Amniotic epithelial cell (primary cell): ENCODE measurements around the gene MAP2K5.

ENCODE experiments used
- DNase-seq: peaks from one replicate; pipeline ENCODE4 v3.0.0-alpha.2; 2010; ENCODE audit warnings: low read depth

Gene MAP2K5

DNA sequence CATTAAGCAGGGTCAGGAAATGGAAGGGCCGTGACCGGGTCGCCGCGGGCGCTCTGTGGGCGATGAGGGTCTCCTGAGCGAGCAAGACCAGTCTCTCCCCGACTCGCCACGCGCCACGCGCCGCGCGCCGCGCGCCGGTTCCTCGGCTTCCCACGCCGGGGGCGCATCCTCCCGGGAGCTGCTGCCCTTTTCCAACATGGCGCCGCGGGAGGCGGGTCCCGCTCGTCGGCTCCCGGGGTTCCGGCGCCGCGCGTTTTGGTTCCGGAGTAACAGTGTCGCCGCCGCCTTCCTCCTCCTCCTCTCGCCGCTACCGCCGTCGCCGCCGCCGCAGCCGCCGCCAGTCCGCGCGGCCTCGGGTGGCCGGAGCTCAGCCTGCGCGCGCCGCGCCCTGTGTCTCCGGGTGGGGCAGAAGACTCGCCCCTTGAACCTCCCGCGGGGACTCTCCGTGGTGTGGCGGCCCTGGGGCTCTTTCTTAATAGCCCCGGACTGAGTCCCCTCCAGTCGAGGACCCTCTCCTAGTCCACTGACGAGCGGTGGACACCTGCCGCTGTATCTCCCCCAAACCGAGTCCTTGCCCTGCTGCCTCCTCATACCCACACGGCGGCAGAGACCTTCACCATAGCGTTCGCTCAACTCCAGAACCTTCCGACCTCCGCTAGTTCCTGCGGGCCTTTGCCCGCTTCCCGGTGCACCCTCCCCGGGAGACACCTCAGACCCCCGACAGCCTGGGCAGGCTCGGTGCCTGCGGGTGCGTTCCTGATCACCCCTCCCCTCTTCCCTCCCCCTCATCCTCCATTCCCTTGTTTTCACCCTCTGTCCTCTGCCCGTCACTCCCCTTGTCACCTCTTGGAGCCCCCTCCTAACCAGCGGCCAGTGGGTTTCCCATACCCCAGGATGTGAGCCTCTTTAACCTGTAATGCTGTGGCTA lies at the start of gene MAP2K5:
Gene MAP2K5, plus strand, starts transcription at position 284 of the 928 bp plus-strand sequence. Its CDS starts 633 bp downstream, at position 917.
- peak; percentile 64 for DNase-seq

DNA sequence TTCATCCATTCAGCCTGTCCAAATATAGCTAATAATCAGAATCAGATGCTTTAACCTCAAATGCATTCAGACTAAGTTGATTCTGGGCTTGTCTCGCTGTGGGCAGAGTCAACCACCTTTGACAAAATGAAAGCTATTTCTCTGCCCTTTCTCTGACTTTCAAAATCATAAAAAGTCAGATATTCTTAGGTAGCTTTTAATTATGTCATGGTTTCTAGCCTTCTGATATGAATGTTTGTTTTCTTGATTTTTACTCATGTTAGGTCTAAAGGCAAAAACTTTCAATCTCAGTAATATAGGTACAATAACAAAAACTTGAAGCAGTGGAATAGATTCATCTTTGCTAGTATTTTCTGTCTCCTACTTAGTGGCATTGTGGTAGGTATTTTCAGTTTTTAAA lies 46.9 kb upstream of the MAP2K5 start:
- no peak for DNase-seq

DNA sequence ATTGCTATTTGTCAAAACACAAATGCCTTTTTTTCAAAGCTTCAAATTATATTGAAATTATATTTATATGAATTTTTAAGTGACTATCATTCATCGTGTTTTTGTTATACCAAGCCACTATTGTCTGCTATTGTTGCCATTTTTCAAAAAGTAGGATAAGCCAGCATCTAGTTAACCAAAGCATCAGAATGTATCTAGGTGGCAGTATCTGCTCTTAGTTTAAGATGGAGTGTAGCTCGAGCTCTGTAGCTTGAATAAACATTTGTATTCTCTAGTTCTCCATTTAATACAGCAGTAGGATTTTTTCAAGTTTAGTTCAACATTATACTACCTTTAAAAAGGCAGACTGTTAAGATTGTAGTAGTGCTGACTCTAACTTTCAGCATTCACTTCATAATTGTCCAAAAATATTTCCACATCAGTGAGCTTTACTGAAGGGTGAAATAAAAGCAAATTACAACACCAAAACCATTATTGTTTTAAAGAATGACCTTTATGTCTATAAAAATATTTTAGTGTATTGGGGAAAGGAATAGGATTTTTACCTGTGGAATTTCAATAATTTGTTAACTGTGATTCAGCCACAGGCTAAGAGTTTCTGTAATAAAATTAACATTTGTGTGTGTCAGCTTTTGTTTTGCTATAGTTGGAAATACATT lies 41.2 kb upstream of the MAP2K5 start:
- peak; percentile 43 for DNase-seq

DNA sequence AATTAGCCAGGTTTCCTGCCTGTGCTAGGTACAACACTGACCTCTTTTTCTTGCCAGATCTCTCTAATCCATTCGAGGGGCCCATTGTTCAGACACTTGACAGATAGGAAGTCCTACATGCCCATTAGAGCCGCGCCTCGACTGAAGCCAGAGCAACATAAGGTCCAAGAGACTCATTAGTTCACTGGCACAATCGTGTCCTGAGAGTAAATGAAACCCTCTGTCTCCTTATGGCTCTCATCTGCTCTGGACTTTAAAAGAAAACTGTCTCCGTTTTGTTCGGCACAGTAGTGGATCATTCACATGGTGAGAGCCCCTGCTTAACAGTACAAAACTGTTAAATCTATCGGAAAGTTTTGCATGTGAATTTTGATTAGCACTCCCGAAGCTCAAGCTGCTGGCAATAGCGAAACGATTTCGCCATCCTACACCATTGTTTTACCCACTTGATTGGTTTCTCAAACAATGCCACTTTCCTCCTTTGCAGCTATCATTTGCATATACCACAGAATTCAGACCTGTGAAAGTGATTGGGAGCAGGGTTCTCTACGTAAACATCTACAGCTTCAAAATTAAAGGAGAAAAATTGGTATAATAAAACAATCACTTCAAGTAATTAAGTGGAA lies 40.6 kb upstream of the MAP2K5 start:
- DNase-seq = no peak

DNA sequence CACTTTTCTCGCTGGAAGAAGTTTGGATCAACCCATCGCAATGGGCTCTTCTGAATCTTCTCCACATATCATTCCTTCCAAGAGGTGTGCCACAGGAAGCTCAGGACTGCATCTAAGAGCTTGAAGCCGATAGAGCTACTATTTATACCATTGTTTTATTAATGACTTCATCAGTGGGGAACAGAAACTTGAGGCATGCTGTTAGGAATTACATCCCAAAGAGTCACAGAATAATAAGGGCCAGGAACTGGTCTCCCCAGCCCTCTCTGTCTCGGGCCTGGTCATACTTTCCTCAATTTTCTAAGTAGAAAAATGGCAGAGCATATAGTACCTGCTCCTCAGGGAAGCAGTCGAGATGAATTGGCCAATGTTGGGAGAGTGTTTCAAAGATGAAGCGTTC lies 38.4 kb upstream of the MAP2K5 start:
- DNase-seq = no peak

DNA sequence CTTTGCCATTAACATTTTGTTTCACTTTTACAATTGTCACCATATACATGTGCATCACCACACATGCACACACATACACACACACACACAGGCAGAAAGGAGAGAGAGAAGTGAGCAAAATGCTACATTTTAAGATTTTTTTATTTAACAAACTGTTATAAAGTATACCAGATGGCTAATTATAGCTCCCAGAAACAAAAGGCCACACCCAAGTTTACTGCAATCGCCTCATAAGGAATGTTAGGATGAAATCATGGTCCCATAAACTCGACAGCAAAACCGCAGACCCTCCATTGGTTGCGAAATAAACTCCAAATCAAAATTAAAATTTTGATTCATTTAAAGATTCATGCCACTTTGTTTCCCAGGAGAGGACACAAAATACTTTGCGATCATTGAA lies 37.7 kb upstream of the MAP2K5 start:
- DNase-seq = no peak

DNA sequence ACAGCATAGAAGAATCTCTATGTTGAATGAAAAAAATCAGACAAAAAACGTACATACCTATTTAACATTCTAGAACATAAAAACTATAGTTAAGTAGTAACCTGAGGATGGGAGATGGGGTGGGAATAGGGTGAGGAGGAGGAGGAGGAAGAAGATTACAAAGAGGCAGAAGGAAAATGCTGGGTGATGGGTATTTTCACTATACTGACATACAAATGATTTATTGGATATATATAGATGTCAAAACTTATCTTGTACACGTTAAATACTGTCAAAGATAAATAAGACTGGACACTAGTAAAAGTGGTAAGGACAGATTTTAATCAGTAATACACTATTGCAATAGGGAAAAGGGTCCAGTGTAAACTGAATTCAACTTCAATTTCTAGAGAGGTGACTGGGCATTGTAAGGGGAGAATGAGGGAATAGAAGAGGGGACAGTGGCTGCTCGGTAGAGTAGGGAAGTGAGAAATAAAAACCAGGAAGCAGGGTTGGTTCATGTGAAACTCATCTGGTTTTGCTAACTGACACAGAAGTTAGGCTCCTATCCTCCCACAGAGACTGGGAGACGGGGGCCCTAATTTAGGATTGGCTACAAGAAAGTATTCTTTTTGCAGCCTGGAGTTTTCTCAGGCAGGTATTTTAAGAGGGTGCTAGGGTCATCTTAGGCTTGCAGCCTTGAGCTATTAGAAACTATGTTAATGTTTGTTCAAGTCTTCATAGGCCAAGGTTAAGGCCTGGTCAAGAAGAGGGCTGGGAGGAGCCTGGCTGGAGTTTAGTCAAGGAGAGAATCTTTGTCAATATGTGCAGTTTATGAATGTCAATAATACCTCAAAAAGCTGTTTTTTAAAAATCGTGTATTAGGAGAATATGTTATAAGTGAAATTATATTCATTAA lies 36.6 kb upstream of the MAP2K5 start:
- no peak for DNase-seq

DNA sequence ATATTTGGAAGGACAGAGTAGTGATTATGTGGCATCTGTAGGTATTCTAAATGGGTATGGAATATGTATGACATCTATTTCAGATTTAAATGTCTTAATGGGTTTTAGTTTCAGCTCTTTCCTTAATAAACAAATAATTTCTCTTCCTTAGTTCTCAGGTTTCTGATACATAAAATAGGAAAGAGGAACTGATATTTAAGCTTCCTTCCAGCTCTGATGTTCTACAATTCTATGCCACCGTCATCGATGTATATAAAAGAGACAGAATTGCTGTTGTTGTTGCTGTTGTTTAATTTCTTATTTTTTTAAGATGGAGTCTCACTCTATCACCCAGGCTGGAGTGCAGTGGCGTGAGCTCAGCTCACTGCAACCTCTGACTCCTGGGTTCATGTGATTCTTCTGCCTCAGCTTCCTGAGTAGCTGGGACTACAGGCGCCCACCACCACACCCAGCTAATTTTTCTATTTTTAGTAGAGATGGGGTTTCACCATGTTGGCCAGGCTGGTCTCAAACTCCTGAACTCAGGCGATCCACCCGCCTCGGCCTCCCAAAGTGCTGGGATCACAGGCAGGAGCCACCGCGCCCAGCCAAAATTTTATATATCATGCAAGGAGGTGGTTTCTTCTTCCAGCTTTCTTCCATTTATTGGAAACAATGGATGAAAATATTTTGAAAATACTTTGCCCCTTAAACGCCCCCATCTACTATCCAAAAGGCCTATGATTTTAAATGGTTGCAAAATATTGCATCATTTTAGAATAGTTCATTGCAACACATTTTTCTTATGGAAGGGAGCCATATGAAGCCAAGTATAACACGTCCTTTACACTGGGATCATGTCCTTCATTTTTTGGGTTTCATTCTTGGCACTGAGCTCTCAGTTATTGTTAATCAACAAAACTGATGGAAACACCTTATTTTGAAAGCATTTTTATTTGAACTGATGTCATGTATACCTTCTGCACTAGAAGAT lies 35.4 kb upstream of the MAP2K5 start:
- DNase-seq = peak; percentile 43

DNA sequence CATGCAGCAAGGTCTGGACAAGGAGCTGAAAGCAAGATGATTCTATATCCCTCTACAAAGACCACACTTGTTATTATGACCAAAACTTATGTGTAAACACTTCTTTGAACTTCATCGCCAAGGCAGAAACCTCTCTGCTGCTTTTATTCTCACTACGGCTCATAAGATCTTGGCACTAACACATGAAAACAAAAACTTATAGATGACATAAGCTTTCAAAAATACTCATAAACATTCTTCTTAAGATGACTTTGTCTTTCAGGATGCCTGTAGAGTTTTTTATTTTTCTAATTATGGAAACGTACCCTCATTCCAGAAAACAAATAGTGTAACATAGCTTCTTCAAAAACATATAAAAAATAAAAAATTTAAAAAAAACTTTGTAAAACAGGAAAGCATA lies 34.1 kb upstream of the MAP2K5 start:
- no peak for DNase-seq

DNA sequence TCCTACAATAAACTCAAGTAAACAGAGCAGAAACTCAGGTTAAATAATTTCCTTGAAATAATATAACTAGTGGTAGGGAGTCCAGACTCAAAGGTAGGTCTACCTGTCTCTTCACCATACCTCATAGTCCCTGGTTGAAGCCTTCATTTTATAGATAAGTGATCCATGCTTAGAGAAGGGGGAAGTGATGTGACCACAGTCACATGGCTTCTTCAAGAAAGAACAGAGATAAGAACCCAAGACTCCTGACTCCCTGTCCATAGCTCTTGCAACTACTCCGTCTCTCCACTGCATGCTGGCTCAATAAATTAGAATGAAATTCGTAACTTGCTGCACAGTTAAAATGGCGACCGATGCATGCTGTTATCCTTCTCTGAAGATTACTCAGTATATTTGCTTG lies 32.6 kb upstream of the MAP2K5 start:
- DNase-seq = no peak

DNA sequence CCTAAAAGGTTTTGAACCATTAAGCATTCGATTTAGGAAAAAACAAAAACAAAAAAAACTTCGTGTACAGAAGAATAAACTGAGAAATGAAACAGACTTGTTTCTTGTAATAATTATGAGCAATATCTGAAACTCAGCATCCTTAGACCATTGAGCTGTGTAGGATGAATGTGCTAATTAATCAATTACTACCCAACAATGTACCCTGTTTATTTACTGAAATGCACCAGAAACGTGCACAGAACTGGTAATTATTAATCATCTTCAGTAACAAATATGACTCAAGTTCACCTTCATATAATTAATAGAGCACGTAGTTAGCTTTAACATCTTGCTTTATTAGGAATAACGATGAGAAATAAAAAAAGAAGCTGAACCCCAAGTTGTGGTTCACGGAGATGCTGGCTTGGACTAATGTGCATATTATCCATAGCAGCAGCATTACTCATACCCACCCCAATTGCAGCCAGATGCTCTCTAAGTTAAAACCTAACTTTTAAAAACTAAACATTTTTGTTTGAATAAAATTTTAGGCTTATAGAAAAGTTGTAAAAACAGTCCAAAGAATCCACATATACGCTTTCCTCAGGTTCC lies 31.8 kb upstream of the MAP2K5 start:
- peak; percentile 50 for DNase-seq

DNA sequence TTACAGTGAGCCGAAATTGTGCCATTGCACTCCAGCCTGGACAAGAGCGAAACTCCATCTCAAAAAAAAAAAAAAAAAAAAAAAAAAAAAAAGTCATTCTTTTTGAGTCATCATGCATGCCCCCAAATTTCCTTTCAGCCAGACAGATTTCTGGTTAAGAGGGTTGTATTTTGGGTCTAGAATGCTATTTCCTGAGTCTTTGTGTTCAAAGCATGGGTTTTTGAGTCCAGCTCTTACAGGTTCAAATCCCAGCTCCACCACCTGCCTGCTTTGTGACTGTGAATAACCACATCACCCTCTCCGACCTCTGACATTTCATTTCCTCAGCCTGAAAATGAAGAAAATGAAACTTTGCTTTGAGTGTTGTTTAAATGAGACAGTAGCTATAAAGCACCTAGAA lies 30.9 kb upstream of the MAP2K5 start:
- DNase-seq = no peak

DNA sequence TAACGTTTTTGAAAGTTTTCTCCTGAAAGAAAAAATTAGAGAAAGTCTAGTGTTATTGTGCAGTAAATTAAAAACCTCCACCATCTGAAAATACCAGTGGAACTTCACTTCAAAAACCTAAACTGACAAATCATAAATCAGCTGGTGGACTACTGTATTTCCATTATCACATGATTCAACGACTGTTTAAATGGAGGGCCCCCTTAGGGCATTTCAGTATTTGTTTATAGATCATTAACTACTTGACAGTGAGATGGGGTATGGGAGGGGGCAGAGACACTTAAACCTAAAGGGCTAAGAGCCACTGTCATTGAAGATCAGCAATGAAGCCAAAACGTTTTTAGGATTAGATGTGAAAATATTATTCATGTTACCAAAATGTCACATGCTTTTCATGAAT lies 30.4 kb upstream of the MAP2K5 start:
- DNase-seq = no peak

DNA sequence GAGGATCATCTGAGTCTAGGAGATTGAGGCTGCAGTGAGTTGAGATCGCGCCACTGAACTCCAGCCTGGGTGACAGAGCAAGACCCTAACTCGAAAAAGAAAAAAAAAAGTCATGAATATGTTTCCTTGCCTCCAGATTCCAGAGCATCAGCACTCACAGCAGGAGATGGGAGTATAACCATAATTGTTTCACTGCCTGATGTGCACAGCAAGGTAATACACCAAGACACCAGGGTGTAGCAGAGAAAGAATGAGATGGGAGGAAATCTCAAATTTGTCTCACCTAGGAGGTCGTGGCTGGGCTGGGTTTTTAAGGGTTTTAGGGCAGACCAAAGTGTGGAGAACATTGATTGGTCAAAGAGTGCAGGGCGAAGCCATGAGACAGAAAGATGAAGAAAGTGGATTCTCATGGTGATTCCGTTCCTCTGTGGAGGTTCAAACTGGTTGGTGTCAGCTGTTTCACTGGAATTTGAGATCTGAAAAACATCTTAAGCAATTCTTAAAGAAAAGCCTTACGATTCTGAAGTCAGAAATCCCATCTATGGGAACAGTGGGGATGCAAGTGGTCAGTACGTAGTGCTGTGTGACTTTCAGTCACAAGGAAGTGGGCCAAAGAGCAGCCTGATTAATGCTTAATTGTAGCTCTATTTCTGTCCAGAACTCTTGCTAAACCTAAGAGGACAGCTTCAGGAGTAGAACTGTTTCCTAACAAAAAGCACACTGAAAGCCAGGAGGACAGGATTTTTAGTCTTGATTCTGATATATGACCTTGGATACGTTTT lies 29.4 kb upstream of the MAP2K5 start:
- no peak for DNase-seq

DNA sequence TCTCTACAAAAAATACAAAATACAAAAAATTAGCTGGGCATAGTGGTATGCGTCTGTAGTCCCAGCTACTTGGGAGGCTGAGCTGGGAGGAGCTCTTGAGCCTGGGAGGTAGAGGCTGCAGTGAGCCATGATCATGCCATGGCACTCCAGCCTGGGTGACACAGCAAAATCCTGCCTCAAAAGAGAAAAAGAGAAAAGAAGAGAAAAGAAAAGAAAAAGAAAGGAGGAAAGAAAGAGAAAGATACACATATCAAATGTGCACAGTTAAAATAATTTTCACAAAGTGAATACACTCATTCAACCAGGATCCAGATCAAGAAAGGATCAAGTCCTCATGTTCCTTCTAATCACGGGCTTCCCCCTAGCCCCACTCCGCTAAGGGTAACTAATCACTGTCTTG lies 27.4 kb upstream of the MAP2K5 start:
- no peak for DNase-seq

DNA sequence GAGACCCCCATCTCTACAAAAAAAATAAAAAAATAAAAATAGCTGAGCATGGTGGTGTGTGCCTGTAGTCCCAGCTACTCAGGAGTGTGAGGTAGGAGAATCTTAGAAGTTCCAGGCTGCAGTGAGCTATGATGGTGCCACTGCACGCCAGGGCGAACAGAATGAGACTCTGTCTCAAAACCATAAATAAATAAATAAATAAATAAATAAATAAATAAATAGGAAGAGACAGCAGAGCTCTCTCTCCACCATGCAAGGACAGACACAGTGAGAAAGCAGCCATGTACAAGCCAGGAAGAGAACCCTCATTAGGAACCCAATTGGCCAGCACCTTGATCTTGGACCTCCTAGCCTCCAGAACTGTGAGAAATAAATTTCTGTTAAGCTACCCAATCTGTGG lies 26.9 kb upstream of the MAP2K5 start:
- no peak for DNase-seq

DNA sequence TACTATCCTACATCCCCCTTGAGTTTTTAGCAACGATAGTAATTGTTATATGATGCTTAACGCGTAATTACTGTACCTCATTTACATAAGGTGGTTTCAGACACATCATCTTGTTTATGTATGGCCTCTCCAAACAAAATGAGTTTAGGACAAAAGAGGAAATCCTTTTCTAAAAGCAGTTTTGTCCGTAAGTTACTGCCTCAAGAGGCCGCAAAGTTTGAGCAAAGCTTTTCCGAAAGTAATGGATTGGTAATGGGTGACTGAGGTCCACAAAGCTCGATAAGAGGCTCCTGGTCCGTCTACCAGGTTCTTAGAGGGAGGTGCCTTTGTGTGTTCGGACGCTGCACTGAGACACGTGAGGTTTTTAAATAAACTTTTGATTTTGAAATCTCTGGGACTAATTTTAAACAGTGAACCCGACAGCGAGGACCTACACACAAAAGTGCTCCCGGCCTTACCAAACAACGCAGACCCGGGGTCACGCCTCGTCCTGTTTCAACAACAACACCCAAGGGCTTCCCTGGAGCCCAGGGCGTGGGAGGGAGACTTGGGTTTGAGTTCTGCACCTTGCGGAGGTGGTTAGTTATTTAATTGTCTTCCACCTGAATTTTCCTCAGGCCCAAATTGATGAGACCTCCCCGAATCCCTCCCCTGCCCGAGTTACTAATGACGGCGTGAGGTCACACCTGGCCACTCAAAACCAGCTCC lies 22.0 kb upstream of the MAP2K5 start:
- DNase-seq = peak; percentile 12

DNA sequence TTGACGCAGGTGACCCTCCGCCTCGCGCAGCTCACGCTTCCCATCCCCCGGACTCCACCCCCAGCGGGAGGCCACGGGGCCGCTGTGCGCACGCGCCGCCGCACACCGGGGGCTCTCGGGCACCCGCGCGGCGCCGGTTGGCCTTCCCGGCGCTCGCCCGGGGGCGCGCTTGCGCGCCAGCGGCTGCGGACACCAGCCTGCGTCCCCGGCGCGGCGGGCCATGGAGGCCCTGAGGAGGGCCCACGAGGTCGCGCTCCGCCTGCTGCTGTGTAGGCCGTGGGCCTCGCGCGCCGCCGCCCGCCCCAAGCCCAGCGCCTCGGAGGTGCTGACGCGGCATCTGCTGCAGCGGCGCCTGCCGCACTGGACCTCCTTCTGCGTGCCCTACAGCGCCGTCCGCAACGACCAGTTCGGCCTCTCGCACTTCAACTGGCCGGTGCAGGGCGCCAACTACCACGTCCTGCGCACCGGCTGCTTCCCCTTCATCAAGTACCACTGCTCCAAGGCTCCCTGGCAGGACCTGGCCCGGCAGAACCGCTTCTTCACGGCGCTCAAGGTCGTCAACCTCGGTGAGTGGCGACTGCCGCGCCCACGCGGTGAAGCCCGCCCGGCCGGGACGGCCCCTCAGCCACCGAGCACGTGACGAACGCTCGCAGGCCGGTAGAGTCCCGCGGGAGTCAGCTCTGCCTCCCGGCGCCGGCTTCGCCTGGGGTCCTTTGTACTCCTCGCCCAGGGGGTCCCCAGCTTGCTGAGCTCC lies 21.3 kb upstream of the MAP2K5 start, which contains the start of gene C15orf61:
Gene C15orf61, plus strand, starts transcription at position 103 of the 754 bp plus-strand sequence. Its CDS starts 118 bp downstream, at position 221.
- DNase-seq = peak; percentile 73
